HG03460 (cell line): ENCODE data around the gene UTP25.
A peak's percentile ranks its signal among the peaks of the same experiment; 100 is the strongest.
"Not testable (repeated sequence)": the region's sequence is repeated elsewhere in the genome, so short reads cannot be mapped to it uniquely, and the experiment has no call there.

ENCODE experiments used
- ATAC-seq: cut with Tn5 transposase; IDR thresholded peaks from one replicate; pipeline ENCODE4 v1.9.1; 2021; ENCODE audit not compliant: unreplicated experiment

Gene UTP25

GRCh38 chr1:209827384-209828262 lies at the start of gene UTP25:
UTP25 (plus strand) TSS chr1:209827972; CDS start chr1:209828064, 92 bp downstream.
- peak; percentile 92 for ATAC-seq

- no peak for ATAC-seq
These were observed 49.7 kb upstream of the UTP25 start for GRCh38 chr1:209778102-209778501.

- ATAC-seq = no peak
These were observed 47.5 kb upstream of the UTP25 start for GRCh38 chr1:209780268-209780667.

- ATAC-seq = no peak
These were observed 44.4 kb upstream of the UTP25 start for GRCh38 chr1:209783386-209783785.

GRCh38 chr1:209784265-209785169 lies 43.3 kb upstream of the UTP25 start, which contains the start of gene C1orf74:
C1orf74 (minus strand) TSS chr1:209784559; CDS start chr1:209783634, 925 bp downstream.
- peak; percentile 99 for ATAC-seq

GRCh38 chr1:209785592-209785991 lies 42.2 kb upstream of the UTP25 start:
- no peak for ATAC-seq

- ATAC-seq = no peak
These were observed 41.6 kb upstream of the UTP25 start for GRCh38 chr1:209786146-209786545.

- ATAC-seq = no peak
These were observed 40.2 kb upstream of the UTP25 start for GRCh38 chr1:209787551-209787950.

GRCh38 chr1:209789245-209789644 lies 38.5 kb upstream of the UTP25 start:
- ATAC-seq = no peak

GRCh38 chr1:209790286-209791193 lies 37.2 kb upstream of the UTP25 start:
- no peak for ATAC-seq

- ATAC-seq = no peak
These were observed 35.9 kb upstream of the UTP25 start for GRCh38 chr1:209791920-209792319.

GRCh38 chr1:209793711-209794110 lies 34.1 kb upstream of the UTP25 start:
- ATAC-seq = not testable (repeated sequence)

GRCh38 chr1:209797978-209798639 lies 29.7 kb upstream of the UTP25 start:
- ATAC-seq = no peak

- no peak for ATAC-seq
These were observed 26.6 kb upstream of the UTP25 start for GRCh38 chr1:209800984-209801834.

- no peak for ATAC-seq
These were observed 25.5 kb upstream of the UTP25 start for GRCh38 chr1:209802117-209802779.

- no peak for ATAC-seq
These were observed 25.0 kb upstream of the UTP25 start for GRCh38 chr1:209802780-209803152.

GRCh38 chr1:209803568-209803967 lies 24.2 kb upstream of the UTP25 start:
- ATAC-seq = no peak

GRCh38 chr1:209805341-209805781 lies 22.4 kb upstream of the UTP25 start:
- no peak for ATAC-seq
